ENCODE measurements around the gene CHCHD5. TPM values are rescaled to one million over a fixed set of nuclear protein-coding genes. Genes with fewer than 3 reads are reported as not detected.

Gene CHCHD5
- total and polyA plus RNA-seq, 2 of the 8 experiments (the other 6 are each of a cell fraction or from before 2014, with no cell fraction given): 27.2 to 71.5 TPM

- Histone ChIP-seq H3K27me3 (replicated peaks in 1 of 4; ENCODE audit: control insufficient read depth in 3 of 4, extremely low read depth in 1 of 4, insufficient read depth in 3 of 4, low read length in 3 of 4) (no peaks in the 10 kb centered on the region), H3K27ac (ENCODE audit: low read depth, low read length) (no peak overlapping the region), H4K8ac (ENCODE audit: extremely low read depth, insufficient read depth, low read length) (no peak overlapping the region; the same call in 1 of the 2 replicates), H4K20me1 (replicated peaks in 1 of 2; ENCODE audit: control insufficient read depth in 1 of 2, insufficient read depth in 2 of 2, low read length in 2 of 2) (no peaks in the 10 kb centered on the region), H2AK5ac (ENCODE audit: low read depth, low read length) (no peak overlapping the region), H2BK12ac (ENCODE audit: low read depth, low read length) (no peak overlapping the region), H3K36me3 (ENCODE audit: control insufficient read depth in 2 of 4, insufficient read depth in 4 of 4, low read length in 3 of 4) (no peaks in the 10 kb centered on the region), H3K79me1 (ENCODE audit: low read depth, low read length) (no peaks in the 10 kb centered on the region), H4K91ac (replicated peaks; ENCODE audit: insufficient read length, low read length) (no peak overlapping the region), H3K4me1 (replicated peaks in 1 of 4; ENCODE audit: control insufficient read depth in 3 of 4, insufficient read depth in 4 of 4, low read length in 3 of 4) (no peaks in the 10 kb centered on the region), H3K4ac (replicated peaks; ENCODE audit: insufficient read length, low read depth, low read length) (no peak overlapping the region), H2AFZ (ENCODE audit: low read length) (no peak overlapping the region; the same call in 1 of the 2 replicates), H4K5ac (ENCODE audit: insufficient read length, low read depth, low read length) (no peak overlapping the region), H3K4me2 (ENCODE audit: insufficient read depth in 1 of 2, low read depth in 2 of 2, low read length in 2 of 2) (no peak overlapping the region), H3K14ac (ENCODE audit: insufficient read length) (no peak overlapping the region), H3K23ac (ENCODE audit: insufficient read length) (no peak overlapping the region), H3K23me2 (ENCODE audit: low read depth, low read length) (no peaks in the 10 kb centered on the region), H3K9me3 (ENCODE audit: insufficient read depth in 2 of 2, low read depth in 1 of 2, low read length in 1 of 2) (no peaks in the 10 kb centered on the region), H2BK5ac (ENCODE audit: low read depth, low read length) (no peak overlapping the region; the same call in 1 of the 2 replicates), H3K56ac (replicated peaks; ENCODE audit: insufficient read length, low read depth, low read length) (no peak overlapping the region), H2BK20ac (ENCODE audit: low read length) (no peak overlapping the region; the same call in 1 of the 2 replicates), H2BK120ac (replicated peaks; ENCODE audit: low read depth, low read length) (no peak overlapping the region), H2BK15ac (ENCODE audit: low read length) (no peak overlapping the region), H3K18ac (ENCODE audit: extremely low read depth, low read length) (no peak overlapping the region), H3K9ac (replicated peaks in 1 of 4; ENCODE audit: extremely low read depth in 1 of 4, low read depth in 3 of 4, low read length in 3 of 4) (no peak overlapping the region), H3K4me3 (ENCODE audit: extremely low read depth in 1 of 4, insufficient read depth in 2 of 4, low read depth in 3 of 4, low read length in 4 of 4) (no peak overlapping the region), H3K79me2 (ENCODE audit: control insufficient read depth in 1 of 2, insufficient read depth in 2 of 2, low read length in 2 of 2) (no peaks in the 10 kb centered on the region)
- no peak for FAIRE-seq
- POLR2A ChIA-PET (ENCODE audit: partially characterized antibody): interaction anchor here (1.5 kb wide), 1 partner anchor 8 kb away, joined by 3 read pairs; no protein-coding TSS in a partner anchor
- 80% methylated on average over 4 of the region's 4 CpGs; no CpG with 5 or more reads in 1 of the 2 experiments for WGBS, 2 experiments (ENCODE audit: extremely low coverage in 1 of 2, insufficient coverage in 1 of 2, insufficient read length in 1 of 2, insufficient replicate concordance in 2 of 2, low coverage in 1 of 2, low lambda C conversion rate in 2 of 2, missing lambda C conversion rate in 1 of 2)
- CTCF ChIA-PET (ENCODE audit: partially characterized antibody): interaction anchor here (0.7 to 8.9 kb wide), 4 partner anchors 8 to 119 kb away, joined by 3 to 57 read pairs (median 13); partner anchors contain the start of gene SLC20A1
- TF ChIP-seq KDM1A (IDR thresholded peaks at IDR 0.05; ENCODE audit: borderline replicate concordance, low read length) (no peak), CTBP2 (IDR thresholded peaks at IDR 0.05; ENCODE audit: borderline replicate concordance, insufficient read depth, insufficient read length, low read length) (no peak), ASH2L (IDR thresholded peaks at IDR 0.05; ENCODE audit: low read length) (no peak), NANOG (IDR thresholded peaks at IDR 0.05; ENCODE audit: insufficient read depth, low read depth, low read length, poor library complexity, severe bottlenecking) (no peak), CHD2 (IDR thresholded peaks at IDR 0.05; ENCODE audit: low read length) (no peak), RFX5 (IDR thresholded peaks at IDR 0.05; ENCODE audit: borderline replicate concordance, low read depth, low read length) (no peak), HDAC2 (IDR thresholded peaks at IDR 0.05; ENCODE audit: borderline replicate concordance in 1 of 2, low read depth in 2 of 2, low read length in 2 of 2) (no peak), TBP (IDR thresholded peaks at IDR 0.05; ENCODE audit: low read depth, low read length) (no peak), YY1 (IDR thresholded peaks at IDR 0.05; ENCODE audit: low read depth, low read length) (no peak), ZNF274 (IDR thresholded peaks at IDR 0.05; ENCODE audit: borderline replicate concordance, extremely low read depth, low read length) (no peak), EZH2 (IDR thresholded peaks at IDR 0.05; ENCODE audit: low read depth, low read length, severe bottlenecking) (no peak), PHF8 (conservative IDR thresholded peaks at IDR 0.05; ENCODE audit: low read depth, low read length) (no peak)
- no peak for DNase-seq (ENCODE audit: low read depth in 1 of 2, low spot score in 2 of 2)
These were observed 22.1 kb downstream of the CHCHD5 start for GRCh38 chr2:112606547-112606946.

All from H1 (cell line).